DMS53 treated with DMSO at 0.1 percent for 48 hours (cell line): ENCODE results near the gene CPXM1.

Source experiments
- DNase-seq: peaks from one replicate; lab custom pipeline; 2025; ENCODE audit not compliant: unreplicated experiment; lab: John Stamatoyannopoulos, UW

Gene CPXM1

DNA sequence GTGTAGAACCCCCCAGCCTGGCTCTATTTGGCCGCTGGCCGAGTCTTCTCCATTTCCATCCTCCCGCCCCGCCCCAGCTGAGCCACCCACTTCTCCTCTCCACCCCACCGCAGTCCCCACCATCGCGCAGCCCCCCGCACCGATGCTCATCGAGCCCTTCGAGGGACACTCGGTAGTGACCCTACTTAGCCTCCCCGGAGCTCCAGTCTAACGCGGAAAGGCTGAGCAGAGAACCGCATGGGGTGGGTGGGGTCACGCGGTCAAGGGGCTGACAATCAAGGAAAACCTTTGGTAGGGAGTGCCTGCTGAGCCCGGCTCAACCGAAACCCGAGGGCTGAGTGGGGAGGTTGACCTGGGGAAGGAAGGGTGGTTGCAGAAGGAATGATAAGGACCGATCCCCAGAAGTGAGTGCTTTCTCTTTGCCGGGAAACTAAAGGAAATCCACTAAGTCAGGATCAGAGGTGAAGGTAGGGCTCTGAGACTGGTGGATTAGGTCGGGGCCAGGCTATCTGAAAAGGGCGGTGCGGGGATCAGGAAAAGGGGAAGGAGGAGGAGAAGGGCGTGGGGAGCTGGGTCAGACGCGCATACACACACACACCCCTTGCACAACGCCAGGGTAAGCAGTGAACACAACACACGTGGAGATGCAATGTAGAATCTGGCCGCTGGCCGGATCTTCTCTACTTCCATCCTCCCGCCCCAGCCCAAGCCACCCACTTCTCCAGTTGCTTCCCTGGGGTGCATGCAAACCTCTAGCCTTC lies 49.8 kb downstream of the CPXM1 start:
- DNase-seq = peak; percentile 53

DNA sequence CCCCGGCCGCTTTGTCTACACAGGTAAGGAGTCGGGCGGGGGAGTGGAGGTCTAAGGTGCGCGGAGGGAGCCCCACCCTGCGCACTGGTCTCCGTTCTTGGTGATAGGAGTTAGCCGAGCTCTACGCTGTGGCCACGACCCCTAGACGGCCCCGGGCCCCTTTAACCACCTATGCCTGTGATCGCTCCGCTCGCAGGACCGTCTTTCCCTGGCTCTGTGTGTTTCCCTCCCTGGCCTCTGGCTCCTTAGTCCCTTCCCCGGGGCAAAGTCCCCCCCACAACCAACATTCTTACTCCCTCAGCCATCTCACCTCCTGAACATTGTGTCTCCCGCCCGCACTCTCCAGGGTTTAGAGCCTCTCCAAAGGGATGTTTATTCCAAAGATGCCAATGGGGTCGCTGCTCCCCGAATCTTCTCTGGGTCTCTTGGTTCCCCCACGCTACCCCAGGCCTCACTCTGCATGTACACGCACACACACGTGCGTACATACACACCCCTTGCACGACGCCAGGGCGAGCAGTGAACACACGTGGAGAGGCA lies 50.4 kb downstream of the CPXM1 start:
- no peak for DNase-seq

GRCh38 chr20:2749343-2749950 lies 51.0 kb downstream of the CPXM1 start:
- DNase-seq = no peak

DNA sequence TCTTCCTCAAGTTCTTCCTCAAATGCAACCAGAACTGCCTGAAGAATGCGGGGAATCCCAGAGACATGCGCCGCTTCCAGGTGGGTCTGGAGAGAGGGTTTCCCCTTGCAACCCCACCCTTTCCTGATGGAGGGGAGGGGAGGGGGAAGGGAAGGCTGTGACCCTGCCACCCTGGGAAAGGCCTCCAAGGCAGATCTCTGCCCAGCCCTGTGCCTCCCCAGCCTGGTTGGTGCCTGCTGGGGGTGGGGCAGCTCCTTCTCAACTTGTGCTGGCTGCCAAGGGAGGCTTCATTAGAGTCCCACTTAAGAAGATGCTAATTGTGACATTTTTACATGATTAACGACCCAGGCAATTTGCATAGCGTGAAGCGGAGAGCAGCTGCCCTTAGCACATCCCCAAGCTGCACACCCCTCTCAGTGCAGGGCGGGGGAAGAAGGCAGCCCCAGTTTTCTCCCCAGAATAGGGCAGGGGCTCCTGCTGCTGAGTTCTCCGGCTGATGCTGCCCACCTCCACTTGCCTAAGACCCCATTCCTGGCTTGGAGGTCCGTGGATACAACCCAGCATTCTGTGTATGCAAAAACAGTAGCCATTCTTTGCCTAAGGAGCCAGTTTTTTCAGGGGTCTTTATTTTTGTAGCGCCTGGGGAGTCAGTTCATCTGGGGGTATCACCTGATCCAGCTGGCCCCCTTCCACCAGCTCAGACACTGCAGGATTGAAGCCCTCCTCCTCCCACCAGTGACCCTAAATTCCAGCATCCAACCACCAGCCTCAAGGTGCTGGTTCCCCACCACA lies 51.7 kb downstream of the CPXM1 start:
- no peak for DNase-seq

- DNase-seq = no peak
Measured at GRCh38 chr20:2747676-2748235, 52.7 kb downstream of the CPXM1 start.

DNA sequence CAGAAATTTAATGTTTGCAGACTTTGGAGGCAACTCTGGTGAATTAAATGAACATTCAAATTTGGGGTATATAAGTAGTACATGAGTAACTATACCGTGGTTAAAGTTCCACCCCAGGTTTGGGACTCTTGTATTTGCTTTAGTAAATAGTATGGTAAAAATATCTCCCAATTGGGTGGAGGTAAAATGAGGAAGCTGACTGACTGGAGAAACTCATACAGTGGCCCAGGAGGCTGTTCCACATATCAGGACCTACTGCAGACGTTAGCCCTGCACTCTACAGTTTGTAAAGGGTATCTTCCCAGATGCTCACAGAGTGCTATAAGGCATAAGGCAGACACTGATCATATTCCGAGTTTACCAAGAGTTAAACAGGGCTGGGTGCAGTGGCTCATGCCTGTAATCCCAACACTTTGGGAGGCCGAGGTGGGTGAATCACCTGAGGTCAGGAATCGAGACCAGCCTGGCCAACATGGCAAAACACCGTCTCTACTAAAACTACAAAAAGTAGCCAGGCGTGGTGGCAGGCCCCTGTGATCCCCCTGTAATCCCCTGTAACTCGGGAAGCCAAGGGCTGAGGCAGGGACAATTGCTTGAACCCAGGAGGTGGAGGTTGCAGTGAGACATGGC lies 53.7 kb downstream of the CPXM1 start:
- no peak for DNase-seq

DNA sequence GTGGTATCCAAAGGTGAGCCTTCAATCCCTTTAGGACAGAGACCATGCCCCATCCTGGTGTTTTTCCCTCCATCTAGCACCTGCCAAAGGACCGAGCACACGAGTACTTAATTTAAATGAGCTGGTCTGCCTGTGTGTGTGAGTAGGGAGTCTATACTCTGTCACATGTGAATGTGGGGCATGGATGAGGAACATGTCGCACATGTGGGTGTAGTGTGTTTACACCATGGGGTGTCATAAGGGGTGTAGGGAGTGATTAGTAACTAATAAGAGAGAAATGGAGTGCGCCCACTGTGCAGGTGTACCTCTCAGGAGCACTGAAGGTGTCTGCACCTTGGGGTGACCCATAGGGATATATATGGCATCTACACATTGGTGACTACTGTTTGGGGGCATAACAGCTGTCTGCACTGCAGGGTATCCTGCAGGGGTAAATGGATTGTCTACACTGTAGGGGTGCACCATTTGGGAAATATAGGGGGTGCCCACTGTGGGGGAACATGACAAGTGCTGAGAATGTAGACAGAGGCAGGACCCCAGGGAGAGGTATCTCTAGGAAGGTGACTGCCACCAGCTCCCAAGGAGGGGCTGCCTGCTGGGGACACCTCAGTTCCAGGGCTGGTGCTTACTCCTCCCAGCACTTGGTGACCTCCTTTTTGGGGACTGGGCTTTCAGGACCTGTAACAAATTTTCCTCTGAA lies 54.3 kb downstream of the CPXM1 start:
- no peak for DNase-seq

DNA sequence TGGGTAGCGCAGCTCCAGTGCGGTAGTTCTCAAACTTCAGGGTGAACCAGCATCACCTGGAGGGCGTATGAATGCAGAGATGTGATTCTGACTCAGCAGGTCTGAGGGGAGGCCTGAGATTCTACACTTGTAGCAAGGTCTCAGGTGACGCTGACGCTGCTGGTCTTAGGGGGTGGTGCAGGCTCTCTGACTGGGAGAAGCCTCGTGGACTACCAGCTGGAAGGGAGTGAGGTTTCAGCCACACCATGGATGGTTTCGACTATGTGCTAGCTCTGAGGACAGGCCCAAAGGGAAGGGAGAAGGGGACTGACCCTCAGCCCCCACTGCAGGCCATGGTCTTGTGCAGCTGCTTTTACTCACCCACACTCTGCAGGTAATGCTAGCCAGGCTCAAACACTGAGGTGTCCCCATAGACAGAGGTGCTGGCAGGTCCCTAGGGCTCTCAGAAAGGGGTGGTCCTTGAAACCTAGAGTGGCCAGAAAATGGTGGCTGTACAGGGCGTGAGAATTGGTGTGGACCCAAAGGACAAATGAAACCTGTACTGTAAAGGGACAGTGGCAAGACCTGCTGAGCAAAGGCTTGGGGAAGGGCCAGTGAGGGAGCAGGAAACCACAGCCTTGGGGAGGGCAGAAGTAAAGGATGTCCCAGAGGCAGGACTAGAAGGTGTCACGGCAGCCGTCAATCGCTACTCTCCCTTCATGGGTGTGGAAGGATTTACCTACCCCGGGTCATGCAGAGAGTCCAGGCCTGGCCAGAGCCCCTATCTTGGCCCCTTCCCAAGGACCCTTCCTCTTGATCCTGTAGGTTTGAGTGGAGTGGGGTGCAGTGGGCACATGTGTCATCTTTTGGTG lies 55.1 kb downstream of the CPXM1 start:
- no peak for DNase-seq
